ENCODE data around the gene PDE6D. TPM values are rescaled to one million over a fixed set of nuclear protein-coding genes. Genes with fewer than 3 reads are reported as not detected.
"Not testable (repeated sequence)": the region's sequence is repeated elsewhere in the genome, so short reads cannot be mapped to it uniquely, and the experiment has no call there.

The PDE6D gene
- total RNA-seq, 1 experiment from 2014 or later: 41.0 TPM

GRCh38 chr2:231769170-231770136 is 11.6 kb downstream of the PDE6D start:
- DNase-seq (ENCODE audit: low spot score): no peak

- no peak for DNase-seq (ENCODE audit: low spot score)
Measured at GRCh38 chr2:231765496-231765929, 15.6 kb downstream of the PDE6D start.

GRCh38 chr2:231764760-231765159 is 16.3 kb downstream of the PDE6D start:
- DNase-seq (ENCODE audit: low spot score): no peak

- no peak for DNase-seq (ENCODE audit: low spot score)
Measured at GRCh38 chr2:231764124-231764523, 17.0 kb downstream of the PDE6D start.

- no peak for DNase-seq (ENCODE audit: low spot score)
Measured at GRCh38 chr2:231761735-231762134, 19.3 kb downstream of the PDE6D start.

GRCh38 chr2:231752061-231752460 is 29.0 kb downstream of the PDE6D start:
- DNase-seq (ENCODE audit: low spot score): no peak

- no peak for DNase-seq (ENCODE audit: low spot score)
Measured at GRCh38 chr2:231751042-231751815, 29.9 kb downstream of the PDE6D start.

- not testable (repeated sequence) for DNase-seq (ENCODE audit: low spot score)
Measured at GRCh38 chr2:231749016-231749415, 32.1 kb downstream of the PDE6D start.

GRCh38 chr2:231748153-231748896 is 32.8 kb downstream of the PDE6D start:
- DNase-seq (ENCODE audit: low spot score): not testable (repeated sequence)

- DNase-seq (ENCODE audit: low spot score): no peak
Measured at GRCh38 chr2:231745303-231746038, 35.6 kb downstream of the PDE6D start.

- DNase-seq (ENCODE audit: low spot score): no peak
Measured at GRCh38 chr2:231743376-231744116, 37.5 kb downstream of the PDE6D start.

GRCh38 chr2:231737761-231738160 is 43.3 kb downstream of the PDE6D start:
- no peak for DNase-seq (ENCODE audit: low spot score)

GRCh38 chr2:231732604-231733003 is 48.5 kb downstream of the PDE6D start:
- DNase-seq (ENCODE audit: low spot score): no peak

- DNase-seq (ENCODE audit: low spot score): no peak
Measured at GRCh38 chr2:231727621-231728020, 53.5 kb downstream of the PDE6D start.

- no peak for DNase-seq (ENCODE audit: low spot score)
Measured at GRCh38 chr2:231726276-231726675, 54.8 kb downstream of the PDE6D start.

GRCh38 chr2:231725476-231725875 is 55.6 kb downstream of the PDE6D start:
- no peak for DNase-seq (ENCODE audit: low spot score)

GRCh38 chr2:231722721-231723307 is 58.3 kb downstream of the PDE6D start:
- DNase-seq (ENCODE audit: low spot score): no peak

- DNase-seq (ENCODE audit: low spot score): no peak
Measured at GRCh38 chr2:231720987-231721966, 59.8 kb downstream of the PDE6D start.
